ENCODE data around the gene KIF9.
"Not testable (repeated sequence)": the region's sequence is repeated elsewhere in the genome, so short reads cannot be mapped to it uniquely, and the experiment has no call there.

KIF9 gene

GRCh38 chr3:47259114-47259513 is 23.5 kb downstream of the KIF9 start:
- TF ChIP-seq EZH2phosphoT487 (IDR thresholded peaks at IDR 0.05; ENCODE audit: borderline replicate concordance) = no peak
- TF ChIP-seq, protein P1, sequence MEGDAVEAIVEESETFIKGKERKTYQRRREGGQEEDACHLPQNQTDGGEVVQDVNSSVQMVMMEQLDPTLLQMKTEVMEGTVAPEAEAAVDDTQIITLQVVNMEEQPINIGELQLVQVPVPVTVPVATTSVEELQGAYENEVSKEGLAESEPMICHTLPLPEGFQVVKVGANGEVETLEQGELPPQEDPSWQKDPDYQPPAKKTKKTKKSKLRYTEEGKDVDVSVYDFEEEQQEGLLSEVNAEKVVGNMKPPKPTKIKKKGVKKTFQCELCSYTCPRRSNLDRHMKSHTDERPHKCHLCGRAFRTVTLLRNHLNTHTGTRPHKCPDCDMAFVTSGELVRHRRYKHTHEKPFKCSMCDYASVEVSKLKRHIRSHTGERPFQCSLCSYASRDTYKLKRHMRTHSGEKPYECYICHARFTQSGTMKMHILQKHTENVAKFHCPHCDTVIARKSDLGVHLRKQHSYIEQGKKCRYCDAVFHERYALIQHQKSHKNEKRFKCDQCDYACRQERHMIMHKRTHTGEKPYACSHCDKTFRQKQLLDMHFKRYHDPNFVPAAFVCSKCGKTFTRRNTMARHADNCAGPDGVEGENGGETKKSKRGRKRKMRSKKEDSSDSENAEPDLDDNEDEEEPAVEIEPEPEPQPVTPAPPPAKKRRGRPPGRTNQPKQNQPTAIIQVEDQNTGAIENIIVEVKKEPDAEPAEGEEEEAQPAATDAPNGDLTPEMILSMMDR (conservative IDR thresholded peaks at IDR 0.05; ENCODE audit: low read length) = no peak
- H3F3A ChIP-seq (ENCODE audit: low read depth) = no peaks in the 10 kb centered on the region
- no peaks in the 10 kb centered on the region for H3K27me3 ChIP-seq (ENCODE audit: insufficient read depth, low read length, poor library complexity, severe bottlenecking)
- no peaks in the 10 kb centered on the region for H3K9me2 ChIP-seq (replicated peaks; ENCODE audit: low read depth, low read length)
- H4K20me1 ChIP-seq (ENCODE audit: insufficient read depth, low read length, poor library complexity, severe bottlenecking) = no peaks in the 10 kb centered on the region
- H3K4me2 ChIP-seq (ENCODE audit: low read depth, low read length, poor library complexity, severe bottlenecking) = no peak overlapping the region
- H3K36me3 ChIP-seq (ENCODE audit: insufficient read depth, low read length) = no peaks in the 10 kb centered on the region
- no peaks in the 10 kb centered on the region for H3K9me3 ChIP-seq (ENCODE audit: insufficient read depth, low read depth, low read length)
- H3K9ac ChIP-seq (ENCODE audit: low read depth, low read length, poor library complexity, severe bottlenecking) = no peak overlapping the region
- H2AFZ ChIP-seq (ENCODE audit: low read length) = no peak overlapping the region
- no peaks in the 10 kb centered on the region for H3K4me1 ChIP-seq (ENCODE audit: insufficient read depth, low read length, poor library complexity, severe bottlenecking)
- no peak overlapping the region for H3K4me3 ChIP-seq (ENCODE audit: low read length, poor library complexity, severe bottlenecking)
- no peaks in the 10 kb centered on the region for H3K79me2 ChIP-seq (ENCODE audit: insufficient read depth, low read length)

GRCh38 chr3:47256331-47256730 is 26.3 kb downstream of the KIF9 start:
- not testable (repeated sequence) for H3K4me3 ChIP-seq (ENCODE audit: low read length, poor library complexity, severe bottlenecking); H3K4me2 ChIP-seq (ENCODE audit: low read depth, low read length, poor library complexity, severe bottlenecking); H3K36me3 ChIP-seq (ENCODE audit: insufficient read depth, low read length); H3K27me3 ChIP-seq (ENCODE audit: insufficient read depth, low read length, poor library complexity, severe bottlenecking); H3K79me2 ChIP-seq (ENCODE audit: insufficient read depth, low read length); H3K9me2 ChIP-seq (replicated peaks; ENCODE audit: low read depth, low read length); H4K20me1 ChIP-seq (ENCODE audit: insufficient read depth, low read length, poor library complexity, severe bottlenecking); H3F3A ChIP-seq (ENCODE audit: low read depth); H2AFZ ChIP-seq (ENCODE audit: low read length); H3K4me1 ChIP-seq (ENCODE audit: insufficient read depth, low read length, poor library complexity, severe bottlenecking); H3K9me3 ChIP-seq (ENCODE audit: insufficient read depth, low read depth, low read length); H3K9ac ChIP-seq (ENCODE audit: low read depth, low read length, poor library complexity, severe bottlenecking)

GRCh38 chr3:47251689-47252088 is 30.9 kb downstream of the KIF9 start:
- Histone ChIP-seq H3K4me2 (ENCODE audit: low read depth, low read length, poor library complexity, severe bottlenecking) (no peak overlapping the region), H3K9me2 (replicated peaks; ENCODE audit: low read depth, low read length) (no peaks in the 10 kb centered on the region), H4K20me1 (ENCODE audit: insufficient read depth, low read length, poor library complexity, severe bottlenecking) (no peaks in the 10 kb centered on the region), H3F3A (ENCODE audit: low read depth) (no peaks in the 10 kb centered on the region), H3K27me3 (ENCODE audit: insufficient read depth, low read length, poor library complexity, severe bottlenecking) (no peaks in the 10 kb centered on the region), H3K9ac (ENCODE audit: low read depth, low read length, poor library complexity, severe bottlenecking) (no peak overlapping the region), H3K9me3 (ENCODE audit: insufficient read depth, low read depth, low read length) (no peaks in the 10 kb centered on the region), H3K79me2 (ENCODE audit: insufficient read depth, low read length) (no peaks in the 10 kb centered on the region), H3K36me3 (ENCODE audit: insufficient read depth, low read length) (no peaks in the 10 kb centered on the region), H3K4me1 (ENCODE audit: insufficient read depth, low read length, poor library complexity, severe bottlenecking) (no peaks in the 10 kb centered on the region), H2AFZ (ENCODE audit: low read length) (no peak overlapping the region), H3K4me3 (ENCODE audit: low read length, poor library complexity, severe bottlenecking) (no peak overlapping the region)
- no peak for TF ChIP-seq EZH2phosphoT487 (IDR thresholded peaks at IDR 0.05; ENCODE audit: borderline replicate concordance)
- TF ChIP-seq, protein P1 (conservative IDR thresholded peaks at IDR 0.05; ENCODE audit: low read length) = no peak

GRCh38 chr3:47251085-47251484 is 31.5 kb downstream of the KIF9 start:
- not testable (repeated sequence) for H3F3A ChIP-seq (ENCODE audit: low read depth); H4K20me1 ChIP-seq (ENCODE audit: insufficient read depth, low read length, poor library complexity, severe bottlenecking); H3K9ac ChIP-seq (ENCODE audit: low read depth, low read length, poor library complexity, severe bottlenecking); H2AFZ ChIP-seq (ENCODE audit: low read length); H3K4me1 ChIP-seq (ENCODE audit: insufficient read depth, low read length, poor library complexity, severe bottlenecking); H3K36me3 ChIP-seq (ENCODE audit: insufficient read depth, low read length); H3K4me3 ChIP-seq (ENCODE audit: low read length, poor library complexity, severe bottlenecking); H3K27me3 ChIP-seq (ENCODE audit: insufficient read depth, low read length, poor library complexity, severe bottlenecking); H3K9me3 ChIP-seq (ENCODE audit: insufficient read depth, low read depth, low read length); H3K79me2 ChIP-seq (ENCODE audit: insufficient read depth, low read length); H3K4me2 ChIP-seq (ENCODE audit: low read depth, low read length, poor library complexity, severe bottlenecking); H3K9me2 ChIP-seq (replicated peaks; ENCODE audit: low read depth, low read length)
